Activated T-cell treated with anti-CD3 and anti-CD28 coated beads for 1 hour (primary cell): ENCODE data around the gene HK3.

Source experiments
- DNase-seq: peaks from one replicate; pipeline ENCODE4 v3.0.0-alpha.2; 2020; ENCODE audit warnings: low read depth

HK3 gene

GRCh38 chr5:176850371-176851245 lies 48.5 kb downstream of the HK3 start:
- DNase-seq = no peak

DNA sequence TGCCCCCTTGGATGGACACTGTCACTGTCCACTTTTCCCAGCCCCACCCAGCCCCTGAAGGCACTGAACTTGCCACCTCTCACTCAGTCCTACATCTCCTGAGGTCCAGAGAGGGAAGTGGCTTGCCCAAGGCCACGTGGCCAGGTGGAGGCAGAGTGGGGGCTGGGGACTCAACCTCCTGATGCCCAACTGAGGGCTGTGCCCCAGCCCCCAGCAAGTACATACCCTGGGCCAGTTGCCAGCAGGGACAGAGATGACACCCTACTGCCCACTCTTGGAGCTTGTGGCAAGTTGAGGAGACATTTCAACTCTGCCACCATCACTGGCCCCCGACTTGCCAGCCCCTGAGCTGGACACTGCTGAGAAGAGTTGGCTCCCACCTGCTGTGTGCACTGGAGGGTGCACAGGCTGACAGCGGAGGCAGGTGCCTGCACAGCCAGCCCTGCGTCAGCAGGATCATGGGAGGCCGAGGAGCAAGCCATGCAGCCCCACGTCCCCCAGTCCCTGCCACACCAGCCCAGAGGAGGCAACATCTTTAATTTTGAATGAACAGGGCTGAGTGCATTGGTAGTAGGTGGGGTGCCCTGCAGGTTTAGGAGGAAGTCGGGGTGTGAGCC lies 49.4 kb downstream of the HK3 start:
- DNase-seq = no peak

DNA sequence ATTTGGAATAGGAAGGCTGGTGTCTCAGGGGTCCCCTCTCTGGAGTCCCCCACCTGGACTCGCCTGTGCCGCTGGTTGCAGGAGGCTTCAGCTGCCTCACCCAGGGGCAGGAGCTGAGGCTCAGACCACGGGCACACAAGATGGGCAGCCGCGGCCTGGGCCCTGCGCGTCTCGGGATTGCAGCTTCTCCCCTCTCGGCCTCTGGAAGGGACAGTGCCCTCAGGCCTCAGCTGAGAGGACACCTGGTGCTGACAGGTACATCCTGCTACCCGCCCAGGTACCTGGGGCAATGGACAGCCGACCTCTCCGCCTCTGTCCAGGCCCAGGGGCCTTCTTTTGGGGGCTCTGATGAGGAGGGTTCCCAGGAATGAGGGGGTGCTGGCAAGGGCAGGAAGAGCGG lies 50.5 kb downstream of the HK3 start:
- no peak for DNase-seq

- DNase-seq = no peak
These were observed 51.3 kb downstream of the HK3 start for GRCh38 chr5:176847726-176848290.

- no peak for DNase-seq
These were observed 52.0 kb downstream of the HK3 start for GRCh38 chr5:176847148-176847547.

DNA sequence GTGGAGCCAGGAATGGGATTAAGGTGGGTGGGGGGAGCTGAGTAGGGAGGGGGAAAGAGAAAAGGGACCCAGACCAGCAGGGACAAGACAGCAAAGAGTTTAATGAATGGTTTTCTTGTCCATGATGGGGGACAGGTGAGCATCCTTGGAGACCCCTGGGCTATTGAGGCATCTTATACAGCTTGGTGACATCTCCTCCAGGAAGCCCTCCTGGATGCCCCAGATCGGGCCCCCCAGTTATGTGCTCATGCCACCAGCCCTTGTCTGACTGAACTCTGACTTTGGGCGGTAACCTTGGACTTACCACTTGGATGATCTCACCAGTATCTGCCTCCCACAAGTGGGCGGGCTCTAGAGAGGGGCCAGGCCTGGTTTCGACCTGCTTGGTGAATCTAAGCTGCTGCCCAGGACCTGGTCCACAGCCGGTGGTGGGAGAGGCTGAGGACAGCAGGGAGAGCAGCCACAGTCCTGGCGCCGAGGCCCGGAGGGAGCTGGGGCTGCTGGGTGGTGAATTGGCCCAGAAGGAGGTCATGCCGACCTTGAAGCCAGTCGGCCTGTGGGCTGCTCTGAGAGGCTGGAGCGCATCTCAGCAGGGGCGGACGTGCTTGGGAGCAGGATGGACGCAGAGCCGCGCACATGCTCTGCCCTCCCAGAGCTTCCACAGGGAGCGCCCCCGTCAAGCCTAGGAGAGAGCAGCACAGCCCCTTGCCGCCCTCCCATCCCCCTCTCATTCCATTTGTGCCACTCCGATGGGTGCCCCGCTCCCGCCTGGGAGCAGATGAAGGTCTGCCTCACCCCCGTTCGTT lies 52.6 kb downstream of the HK3 start:
- no peak for DNase-seq

DNA sequence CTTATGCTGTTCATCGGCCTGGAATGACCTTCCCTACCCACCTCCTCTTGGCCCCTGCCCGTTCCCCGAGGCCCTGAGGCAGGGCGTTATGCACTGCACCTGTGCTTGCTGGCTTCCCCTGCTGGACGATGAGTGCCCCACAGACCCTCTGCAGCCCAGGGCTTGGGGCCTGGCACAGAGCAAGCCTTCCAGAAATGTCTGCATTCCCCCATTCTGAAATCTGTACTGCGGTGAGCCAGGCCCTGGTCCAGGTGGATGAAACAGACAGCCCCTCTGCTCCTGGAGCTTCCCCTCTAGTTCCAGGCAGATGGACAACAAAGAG lies 53.8 kb downstream of the HK3 start:
- no peak for DNase-seq

DNA sequence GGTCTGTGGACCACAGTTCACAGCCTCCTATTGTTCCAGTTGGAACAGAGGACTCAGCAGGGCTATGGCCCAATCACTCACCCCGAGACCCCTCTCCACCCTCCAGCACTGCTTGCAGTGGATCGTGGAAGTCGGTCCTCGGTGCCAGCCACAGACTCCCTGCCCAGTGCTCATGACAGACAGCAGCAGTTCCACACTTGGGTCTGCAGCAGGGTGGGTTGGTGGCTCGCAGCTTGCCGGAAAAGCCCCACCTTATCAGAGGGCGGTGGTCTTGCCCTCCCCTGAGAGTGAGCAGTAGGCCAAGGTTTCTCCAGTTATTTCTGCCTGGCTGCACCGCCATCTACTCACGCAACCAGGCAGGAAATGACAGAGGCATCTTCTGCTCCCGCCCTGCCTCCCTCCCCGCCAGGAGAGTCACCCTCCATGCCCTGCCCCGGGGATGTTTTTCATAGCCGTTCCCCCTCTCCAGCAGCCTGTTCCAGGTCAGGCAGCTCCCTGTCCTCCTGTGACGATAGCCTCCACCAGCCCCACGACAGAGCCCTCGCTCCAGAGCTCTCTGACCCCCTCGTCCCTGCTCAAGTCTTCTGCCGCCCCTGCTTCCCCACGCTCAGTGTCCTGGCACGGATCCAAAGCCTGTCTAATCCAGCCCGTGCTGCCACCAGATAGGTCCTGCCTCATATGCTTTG lies 54.3 kb downstream of the HK3 start:
- DNase-seq = no peak

DNA sequence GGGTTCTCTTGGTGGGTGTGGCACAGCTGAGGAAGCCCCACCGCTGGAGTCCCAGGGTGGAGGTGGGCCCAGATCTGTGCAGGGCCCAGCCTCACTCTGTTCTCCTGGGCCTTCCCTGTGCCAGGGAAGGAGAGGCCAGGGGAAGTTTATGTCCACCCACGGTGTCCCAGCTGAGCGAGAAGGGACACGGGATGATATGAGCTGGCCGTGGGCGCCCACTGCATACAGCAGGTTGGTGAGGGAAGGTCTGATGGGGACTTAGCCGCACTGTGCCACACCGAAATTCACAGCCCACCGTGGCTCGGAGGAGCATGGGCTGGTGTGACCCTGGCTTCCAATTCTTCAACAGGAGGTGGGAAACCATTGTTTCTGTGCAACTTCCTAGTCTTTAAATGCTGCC lies 54.9 kb downstream of the HK3 start:
- no peak for DNase-seq

DNA sequence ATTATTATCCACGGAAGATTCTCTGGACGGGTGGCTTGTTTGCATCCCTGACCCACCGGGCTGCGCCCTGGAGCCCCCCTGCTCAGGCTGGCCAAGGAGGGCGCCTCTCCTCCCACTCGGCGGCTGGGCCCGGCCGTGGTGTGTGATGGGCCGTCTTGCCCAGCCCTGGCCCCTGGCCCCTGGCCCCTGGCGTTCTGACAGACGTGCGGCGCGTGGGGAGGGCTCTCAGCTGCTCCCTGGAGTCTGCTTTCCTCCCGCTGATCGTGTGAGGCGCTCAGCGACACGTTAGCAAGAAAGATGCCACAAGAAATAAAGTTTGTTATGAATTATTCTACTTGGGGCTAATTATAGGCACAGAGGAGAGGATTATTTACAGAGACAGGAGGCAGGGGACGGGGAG lies 55.5 kb downstream of the HK3 start:
- no peak for DNase-seq

GRCh38 chr5:176837707-176838115 lies 61.4 kb downstream of the HK3 start:
- DNase-seq = peak; percentile 50

- DNase-seq = no peak
These were observed 62.1 kb downstream of the HK3 start for GRCh38 chr5:176836811-176837706.

- DNase-seq = no peak
These were observed 63.2 kb downstream of the HK3 start for GRCh38 chr5:176835918-176836317.

GRCh38 chr5:176833286-176833685 lies 65.9 kb downstream of the HK3 start:
- no peak for DNase-seq

- no peak for DNase-seq
These were observed 67.0 kb downstream of the HK3 start for GRCh38 chr5:176832162-176832561.

DNA sequence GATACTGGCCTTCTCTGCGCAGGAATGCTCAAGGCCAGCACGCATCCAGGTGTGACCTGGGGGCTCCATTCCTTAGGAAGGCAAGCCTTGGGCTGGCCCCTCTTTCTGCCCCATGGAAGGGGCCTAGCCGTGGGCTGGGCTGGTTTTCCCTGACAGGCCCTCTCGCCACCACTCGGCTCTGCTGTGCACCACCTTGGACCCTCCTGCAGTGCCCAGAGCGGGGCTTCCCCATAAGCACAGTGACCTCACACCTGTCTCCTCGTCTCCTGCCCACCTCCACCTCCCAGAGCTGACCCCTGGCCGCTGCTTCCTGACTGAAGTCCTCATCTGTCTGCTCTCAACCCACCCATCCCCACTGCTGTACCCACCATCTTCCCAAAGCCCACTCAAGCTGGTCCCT lies 67.7 kb downstream of the HK3 start:
- DNase-seq = no peak

DNA sequence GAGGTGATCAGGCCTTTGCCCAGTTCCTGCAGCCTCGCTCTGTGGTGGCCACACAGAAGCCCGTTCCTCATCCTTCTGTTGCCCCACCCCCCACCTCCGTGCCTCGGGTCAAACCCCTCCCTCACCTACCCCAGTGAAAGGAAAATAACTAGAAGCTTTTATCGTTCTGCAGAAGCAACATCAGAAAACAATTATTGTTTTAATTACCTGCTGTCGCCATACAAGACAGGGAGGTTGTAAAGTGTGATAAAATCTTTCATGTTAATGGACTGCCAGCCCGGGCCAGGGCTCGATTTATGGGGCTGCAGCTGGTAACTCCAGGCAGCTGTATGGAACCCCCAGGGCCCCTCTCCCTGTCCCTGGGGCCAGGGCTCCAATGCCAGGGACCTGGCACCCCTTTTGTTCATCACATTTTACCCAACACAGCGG lies 68.1 kb downstream of the HK3 start:
- no peak for DNase-seq
